ENCODE data around the gene BMPR1A. TPM values are rescaled to one million over a fixed set of nuclear protein-coding genes. Genes with fewer than 3 reads are reported as not detected.
A peak's percentile ranks its signal among the peaks of the same experiment; 100 is the strongest.

Gene BMPR1A
- total and polyA plus RNA-seq, 7 experiments from 2014 or later: 2.1 to 11.3 (median 5.6) TPM

DNA sequence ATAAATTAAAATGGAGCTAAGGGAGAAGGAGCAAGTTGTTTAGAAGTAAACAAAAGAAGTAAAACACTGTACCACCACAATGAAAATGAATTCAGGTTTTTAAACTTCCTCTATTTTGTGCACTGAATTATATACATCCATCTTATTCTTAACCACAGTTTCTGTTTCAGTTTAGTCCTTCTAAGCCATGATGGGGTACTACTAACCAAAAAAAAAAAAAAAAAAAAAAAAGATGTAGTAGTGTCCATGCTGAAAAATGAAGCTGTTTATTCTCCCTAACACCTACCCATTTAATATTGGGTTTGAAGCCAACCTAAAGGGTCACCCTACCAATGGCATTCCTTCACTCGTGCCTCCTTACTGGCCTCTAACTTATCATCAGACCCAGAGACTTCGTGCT lies 3.4 kb upstream of the BMPR1A start:
- Mint-ChIP-seq H3K4me3 (peak overlapping the region in 1 of 10 donors; percentile 26), H3K4me1 (peaks cover 4 to 27% (median 17%) of the 10 kb centered on the region in 7 donors), H3K27me3 (peaks cover 8 to 26% (median 8%) of the 10 kb centered on the region in 5 donors), H3K9me3 (peaks cover 0 to 2% (median 0%) of the 10 kb centered on the region in 11 donors), H3K27ac (peak overlapping the region in 3 of 9 donors; percentile 9 to 76 (median 44)), H3K36me3 (no peaks in the 10 kb centered on the region)
- H3K27ac ChIP-seq (ENCODE audit: low read depth, low read length): no peak overlapping the region
- no peaks in the 10 kb centered on the region for H3K36me3 ChIP-seq (ENCODE audit: control insufficient read depth in 2 of 3, insufficient read depth in 3 of 3, low read length in 3 of 3)
- no peak for DNase-seq
- no peak for ATAC-seq
- ChIA-PET CTCF (no interaction called here), POLR2A (no interaction called here)
- no peaks in the 10 kb centered on the region for H3K9me3 ChIP-seq (ENCODE audit: control insufficient read depth in 2 of 3, low read length in 3 of 3)
- intact Hi-C loops (cut with micrococcal nuclease): no loop called here
- no peaks in the 10 kb centered on the region for H3K27me3 ChIP-seq (ENCODE audit: control insufficient read depth in 2 of 2, insufficient read depth in 2 of 2, low read length in 2 of 2)
- no peak overlapping the region for H3K4me3 ChIP-seq (ENCODE audit: low read length)
- peaks cover 8 to 10% of the 10 kb centered on the region in 2 donors for H3K4me1 ChIP-seq (ENCODE audit: control insufficient read depth in 2 of 2, insufficient read depth in 2 of 2, low read length in 2 of 2)

DNA sequence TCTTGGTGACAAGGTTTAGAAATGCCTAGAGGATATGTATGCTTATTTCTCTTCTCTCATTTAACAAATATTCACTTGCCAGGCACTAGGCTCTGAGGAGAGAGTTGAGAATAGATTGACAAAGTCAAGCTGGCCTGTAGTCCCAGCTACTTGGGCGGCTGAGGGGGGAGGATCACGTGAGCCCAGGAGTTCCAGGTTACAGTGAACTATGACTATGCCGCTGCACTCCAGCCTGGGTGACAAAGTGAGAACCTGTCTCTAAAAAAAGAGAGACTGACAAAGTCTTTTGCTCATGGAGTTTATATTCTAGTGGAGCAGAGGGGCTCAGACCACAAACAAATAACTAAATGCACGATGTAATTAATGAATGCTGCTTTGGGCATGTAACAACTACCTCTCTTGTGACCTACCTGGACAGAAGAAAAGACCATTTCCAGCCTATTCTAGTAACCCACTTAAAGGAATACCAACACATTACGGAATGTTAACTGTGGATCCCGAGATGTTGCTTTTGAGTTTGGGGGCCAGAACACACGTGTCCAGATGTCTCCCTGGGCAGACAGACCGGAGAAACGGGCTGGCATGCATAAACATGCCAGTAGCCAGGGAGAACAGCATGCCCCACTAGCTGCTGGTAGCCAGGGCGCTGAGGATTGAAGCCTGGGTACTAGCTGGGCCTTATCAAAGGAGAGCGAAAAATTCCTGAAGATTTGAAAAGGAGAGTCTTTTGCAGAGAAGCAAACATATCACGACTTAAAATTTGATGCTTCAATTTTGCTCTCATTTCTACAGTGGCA lies 2.6 kb upstream of the BMPR1A start:
- Mint-ChIP-seq H3K27ac (peak overlapping the region in 1 of 9 donors; percentile 7), H3K9me3 (peaks cover 0 to 2% (median 0%) of the 10 kb centered on the region in 11 donors)
- intact Hi-C loops (cut with micrococcal nuclease): loop anchor here in 1 of 2 donors (2.0 kb wide), 1 partner anchor 43 kb away; no protein-coding TSS in a partner anchor

DNA sequence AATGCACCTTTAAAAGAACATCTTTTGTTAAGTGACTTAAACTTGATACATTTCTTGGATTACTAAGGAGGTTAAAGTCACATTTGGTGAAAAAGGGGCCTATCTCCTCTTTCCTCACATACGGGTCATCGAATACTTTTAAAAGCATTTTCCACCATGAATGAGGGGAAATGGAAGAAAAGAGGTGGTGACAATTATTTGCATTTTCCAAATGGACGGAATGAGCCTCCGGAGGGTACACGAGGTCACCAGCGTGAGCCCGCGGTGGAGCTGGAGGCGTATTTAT lies 1.0 kb upstream of the BMPR1A start:
- Mint-ChIP-seq H3K27me3 (peaks cover 24 to 46% (median 28%) of the 10 kb centered on the region in 5 donors), H3K36me3 (peaks cover 0 to 2% (median 0%) of the 10 kb centered on the region in 5 donors), H3K4me3 (peak overlapping the region; percentile 78 to 95 (median 84)), H3K9me3 (peaks cover 0 to 2% (median 0%) of the 10 kb centered on the region in 11 donors), H3K27ac (peak overlapping the region in 5 of 9 donors; percentile 31 to 71 (median 54)), H3K4me1 (peaks cover 13 to 47% (median 36%) of the 10 kb centered on the region in 7 donors)
- CTCF ChIA-PET: no interaction called here
- Histone ChIP-seq H3K4me1 (ENCODE audit: control insufficient read depth in 2 of 2, insufficient read depth in 2 of 2, low read length in 2 of 2) (peaks cover 9 to 11% of the 10 kb centered on the region in 2 donors), H3K27ac (ENCODE audit: low read depth, low read length) (peak overlapping the region; percentile 50), H3K9me3 (ENCODE audit: control insufficient read depth in 2 of 3, low read length in 3 of 3) (no peaks in the 10 kb centered on the region), H3K36me3 (ENCODE audit: control insufficient read depth in 2 of 3, insufficient read depth in 3 of 3, low read length in 3 of 3) (no peaks in the 10 kb centered on the region), H3K27me3 (ENCODE audit: control insufficient read depth in 2 of 2, insufficient read depth in 2 of 2, low read length in 2 of 2) (peaks cover 0 to 6% of the 10 kb centered on the region in 2 donors), H3K4me3 (ENCODE audit: low read length) (peak overlapping the region; percentile 73)
- POLR2A ChIA-PET: interaction anchor here (1.1 to 2.8 kb wide), 2 partner anchors 14 to 44 kb away, joined by 4 to 10 read pairs; no protein-coding TSS in a partner anchor
- DNase-seq (peak in 1 of 9 donors; percentile 4), ATAC-seq (no peak)
- intact Hi-C loops (cut with micrococcal nuclease): loop anchor here (2.0 to 5.0 kb wide), 5 partner anchors 45 to 353 kb away; partner anchors contain the start of gene WAPL (in 1 of the 2)

More for the DNA sequence above, 2.6 kb upstream of the BMPR1A start:
- ATAC-seq (no peak), DNase-seq (no peak)
- ChIA-PET CTCF (no interaction called here), POLR2A (no interaction called here)
- H3K4me3 ChIP-seq (ENCODE audit: low read length): no peak overlapping the region
- Mint-ChIP-seq H3K4me1 (peaks cover 7 to 34% (median 24%) of the 10 kb centered on the region in 7 donors), H3K36me3 (peaks cover 0 to 2% (median 0%) of the 10 kb centered on the region in 5 donors), H3K4me3 (peak overlapping the region in 5 of 10 donors; percentile 8 to 95 (median 28)), H3K27me3 (peaks cover 16 to 34% (median 16%) of the 10 kb centered on the region in 5 donors)
- peaks cover 0 to 6% of the 10 kb centered on the region in 2 donors for H3K27me3 ChIP-seq (ENCODE audit: control insufficient read depth in 2 of 2, insufficient read depth in 2 of 2, low read length in 2 of 2)
- peaks cover 9 to 11% of the 10 kb centered on the region in 2 donors for H3K4me1 ChIP-seq (ENCODE audit: control insufficient read depth in 2 of 2, insufficient read depth in 2 of 2, low read length in 2 of 2)
- no peaks in the 10 kb centered on the region for H3K9me3 ChIP-seq (ENCODE audit: control insufficient read depth in 2 of 3, low read length in 3 of 3)
- H3K27ac ChIP-seq (ENCODE audit: low read depth, low read length): no peak overlapping the region
- no peaks in the 10 kb centered on the region for H3K36me3 ChIP-seq (ENCODE audit: control insufficient read depth in 2 of 3, insufficient read depth in 3 of 3, low read length in 3 of 3)

DNA sequence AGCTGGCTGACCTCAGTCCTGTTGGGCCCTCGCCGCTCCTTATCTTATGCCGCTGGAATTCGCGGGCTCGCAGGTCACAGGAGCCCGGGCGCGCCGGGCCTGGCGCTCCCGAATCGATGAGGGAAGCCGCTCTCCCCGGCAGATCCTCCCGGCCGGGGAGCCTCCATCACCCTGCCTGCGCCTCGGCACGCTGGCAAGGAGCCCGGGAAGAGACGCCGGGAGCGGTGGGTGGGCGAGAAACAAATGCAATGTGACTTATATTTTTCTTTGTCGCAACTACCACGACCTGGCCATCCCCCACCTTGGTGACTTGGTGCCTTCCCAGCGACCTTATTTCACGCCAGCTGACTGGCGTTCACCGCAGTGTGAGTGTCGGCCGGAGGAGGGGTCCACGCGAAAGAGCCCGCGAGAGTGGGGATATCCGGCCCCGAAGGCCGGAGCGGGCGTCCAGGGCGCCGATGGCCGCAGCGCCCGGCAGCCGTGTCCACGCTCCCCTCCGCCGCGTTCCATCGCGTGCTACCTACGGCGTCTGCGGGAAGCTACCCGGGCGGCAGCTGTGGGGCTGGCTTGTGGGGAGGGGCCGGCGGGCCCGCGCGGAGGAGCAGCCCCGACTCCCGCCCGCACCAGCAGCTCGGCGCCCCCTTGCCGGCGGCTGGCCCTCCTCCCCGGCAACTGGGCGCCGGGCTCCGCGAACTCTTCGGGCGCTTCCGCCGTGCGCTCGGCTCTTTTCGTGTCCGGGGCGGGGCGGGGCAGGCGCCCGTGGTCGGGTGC lies 494 bp upstream of the BMPR1A start:
- ATAC-seq (peak; percentile 97), DNase-seq (peak; percentile 68 to 95 (median 82))
- peak overlapping the region; percentile 50 for H3K27ac ChIP-seq (ENCODE audit: low read depth, low read length)
- peaks cover 0 to 2% (median 0%) of the 10 kb centered on the region in 11 donors for H3K9me3 Mint-ChIP-seq
- ChIA-PET CTCF (no interaction called here), POLR2A (interaction anchor here (1.1 to 2.8 kb wide), 2 partner anchors 14 to 44 kb away, joined by 4 to 10 read pairs; no protein-coding TSS in a partner anchor)
- peak overlapping the region in 4 of 9 donors; percentile 31 to 71 (median 50) for H3K27ac Mint-ChIP-seq
- H3K4me3 ChIP-seq (ENCODE audit: low read length): peak overlapping the region; percentile 73
- H3K27me3 Mint-ChIP-seq: peaks cover 24 to 52% (median 31%) of the 10 kb centered on the region in 5 donors
- H3K27me3 ChIP-seq (ENCODE audit: control insufficient read depth in 2 of 2, insufficient read depth in 2 of 2, low read length in 2 of 2): peaks cover 0 to 6% of the 10 kb centered on the region in 2 donors
- H3K36me3 ChIP-seq (ENCODE audit: control insufficient read depth in 2 of 3, insufficient read depth in 3 of 3, low read length in 3 of 3): no peaks in the 10 kb centered on the region
- intact Hi-C loops (cut with micrococcal nuclease): loop anchor here (1.0 to 5.0 kb wide), 8 partner anchors 45 to 355 kb away; partner anchors contain the start of genes GLUD1 (in 1 of the 2), SHLD2 (in 1 of the 2) and WAPL (in 1 of the 2)
- peaks cover 13 to 47% (median 36%) of the 10 kb centered on the region in 7 donors for H3K4me1 Mint-ChIP-seq
- H3K4me3 Mint-ChIP-seq: peak overlapping the region; percentile 78 to 95 (median 86)
- no peaks in the 10 kb centered on the region for H3K9me3 ChIP-seq (ENCODE audit: control insufficient read depth in 2 of 3, low read length in 3 of 3)
- peaks cover 9 to 11% of the 10 kb centered on the region in 2 donors for H3K4me1 ChIP-seq (ENCODE audit: control insufficient read depth in 2 of 2, insufficient read depth in 2 of 2, low read length in 2 of 2)
- peaks cover 0 to 2% (median 0%) of the 10 kb centered on the region in 5 donors for H3K36me3 Mint-ChIP-seq

DNA sequence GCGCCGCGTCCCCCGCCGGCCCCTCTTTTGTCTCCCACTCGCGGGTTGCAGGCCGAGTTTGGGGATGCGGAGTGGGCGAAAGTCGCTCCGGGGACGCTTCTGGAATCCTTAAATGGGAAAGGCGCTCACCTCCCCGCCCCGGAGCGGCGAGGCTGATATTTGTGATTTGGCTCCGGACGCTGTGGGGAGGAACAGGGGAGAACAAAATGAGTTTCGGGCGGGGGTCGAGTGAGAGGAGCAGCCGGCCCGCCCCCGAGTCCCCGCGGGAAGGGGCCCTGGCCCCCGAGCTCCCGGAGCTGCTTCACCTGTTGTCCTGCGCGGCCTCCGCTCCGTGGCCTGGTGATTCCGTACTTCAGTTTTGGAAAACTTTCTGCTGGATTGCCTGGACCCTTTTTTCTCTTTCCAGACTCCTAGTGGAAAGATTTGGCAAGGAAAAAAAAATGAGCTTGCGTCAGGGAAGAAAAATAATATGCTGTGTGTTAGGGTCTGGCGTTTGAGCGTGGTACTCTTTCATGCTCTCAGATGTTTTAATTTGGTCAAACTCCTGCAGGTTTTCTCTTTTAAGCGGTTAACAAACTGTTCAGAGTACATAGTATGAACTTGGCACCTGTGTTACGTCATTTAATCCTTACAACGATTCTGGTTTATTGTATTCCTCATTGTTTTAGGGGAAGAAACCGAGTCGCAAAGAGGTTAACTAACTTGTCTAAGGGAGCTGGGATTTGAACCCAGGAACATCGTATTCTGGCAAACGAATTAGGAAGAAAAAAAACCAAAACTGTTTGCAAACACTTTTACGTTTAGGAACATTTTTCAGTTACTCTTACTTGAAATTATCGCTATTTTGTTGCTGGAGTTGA lies 924 bp downstream of the BMPR1A start:
- ChIA-PET POLR2A (interaction anchor here (0.6 to 2.8 kb wide), 3 partner anchors 13 to 217 kb away, joined by 3 to 10 read pairs (median 4); no protein-coding TSS in a partner anchor), CTCF (no interaction called here)
- peak overlapping the region; percentile 45 for H3K4me3 ChIP-seq (ENCODE audit: low read length)
- peaks cover 13 to 51% (median 37%) of the 10 kb centered on the region in 7 donors for H3K4me1 Mint-ChIP-seq
- peaks cover 0 to 9% of the 10 kb centered on the region in 2 donors for H3K27me3 ChIP-seq (ENCODE audit: control insufficient read depth in 2 of 2, insufficient read depth in 2 of 2, low read length in 2 of 2)
- no peaks in the 10 kb centered on the region for H3K36me3 ChIP-seq (ENCODE audit: control insufficient read depth in 2 of 3, insufficient read depth in 3 of 3, low read length in 3 of 3)
- peak overlapping the region; percentile 37 for H3K27ac ChIP-seq (ENCODE audit: low read depth, low read length)
- intact Hi-C loops (cut with micrococcal nuclease): loop anchor here (1.0 to 5.0 kb wide), 7 partner anchors 140 to 357 kb away; partner anchors contain the start of genes SHLD2 (in 2 of the 2), GLUD1 (in 1 of the 2) and WAPL (in 1 of the 2)
- DNase-seq: peak in 6 of 9 donors; percentile 2 to 22 (median 7)
- peaks cover 0 to 2% (median 0%) of the 10 kb centered on the region in 5 donors for H3K36me3 Mint-ChIP-seq
- H3K27me3 Mint-ChIP-seq: peaks cover 30 to 62% (median 41%) of the 10 kb centered on the region in 5 donors
- H3K4me3 Mint-ChIP-seq: peak overlapping the region; percentile 76 to 95 (median 90)
- no peaks in the 10 kb centered on the region for H3K9me3 ChIP-seq (ENCODE audit: control insufficient read depth in 2 of 3, low read length in 3 of 3)
- peak overlapping the region; percentile 49 to 90 (median 76) for H3K27ac Mint-ChIP-seq
- H3K4me1 ChIP-seq (ENCODE audit: control insufficient read depth in 2 of 2, insufficient read depth in 2 of 2, low read length in 2 of 2): peaks cover 9 to 11% of the 10 kb centered on the region in 2 donors
- no peak for ATAC-seq
- peaks cover 0 to 2% (median 0%) of the 10 kb centered on the region in 11 donors for H3K9me3 Mint-ChIP-seq
